K562 (cell line): ENCODE results near the gene MYL5. TPM values are rescaled to one million over a fixed set of nuclear protein-coding genes. Genes with fewer than 3 reads are reported as not detected.
"Not testable (repeated sequence)": the region's sequence is repeated elsewhere in the genome, so short reads cannot be mapped to it uniquely, and the experiment has no call there.

Experiments
- ATAC-seq: fragments of 200-7000 bp; cut with Tn5 transposase; 3 replicates; pipeline ENCODE4 v1.9.1; 2020; ENCODE audit warnings: moderate library complexity
- BruUV-seq: library from RNA; stranded (reverse); fragments of 400-500 nt; replicated peaks from 2 replicates; lab custom pipeline; 2021; lab: Mats Ljungman, UMichigan
- CTCF ChIA-PET: fragments of 300-600 bp; formaldehyde crosslinking; extraction: SDS; loops from one replicate; lab custom pipeline; 2021; ENCODE audit warnings: low intra/inter-chr PET ratio; lab: Yijun Ruan, JAX
- POLR2A ChIA-PET: fragments of 300-600, 350-650 bp; sonication (Branson Sonifier 250); formaldehyde crosslinking; extraction: SDS; loops from one replicate; lab custom pipeline; 2021; ENCODE audit warnings: antibody characterized with exemption, inconsistent platforms; lab: Yijun Ruan, JAX
- DNase-seq, 4 experiments: peaks; one replicate each; pipeline versions ENCODE4 v3.0.0 to v3.0.0-alpha.2; 2011 to 2018; ENCODE audit warnings: low spot score in 3 of 4, mixed read lengths in 3 of 4; ENCODE audit errors: extremely low read depth in 1 of 4
- FAIRE-seq: peaks from 2 replicates; lab custom pipeline; 2011; peaks lifted over from hg19 to GRCh38; lab: Jason Lieb, UNC
- H2AFZ ChIP-seq: 2 replicates; pipeline ENCODE4 v1.6.0; 2011; ENCODE audit warnings: low read depth, low read length, control low read depth, inconsistent platforms
- H3K27ac ChIP-seq: fragments of 200-600 bp; 3 replicates; pipeline ENCODE4 v1.8.0; 2011; ENCODE audit warnings: low read depth, mild to moderate bottlenecking, control low read depth, inconsistent platforms, low read length, moderate library complexity, mixed read lengths; ENCODE audit errors: extremely low read depth
- H3K27me3 ChIP-seq, 2 experiments: fragments of 300-600 bp in 1 of 2; 2 replicates in 1 of 2; 3 replicates in 1 of 2; pipeline versions ENCODE4 v1.6.0 to v1.8.0; 2011; ENCODE audit warnings: inconsistent platforms in 2 of 2, low read length in 2 of 2, mild to moderate bottlenecking in 1 of 2, mixed read lengths in 1 of 2, moderate library complexity in 1 of 2; ENCODE audit not compliant: control insufficient read depth in 2 of 2, insufficient read depth in 2 of 2
- H3K36me3 ChIP-seq: fragments of 300-600 bp; 3 replicates; pipeline ENCODE4 v1.8.0; 2011; ENCODE audit warnings: mild to moderate bottlenecking, low read length, inconsistent platforms; ENCODE audit not compliant: control insufficient read depth, insufficient read depth
- H3K4me1 ChIP-seq, 2 experiments: fragments of 200-600 bp in 1 of 2; replicated peaks in 1 of 2; 2 replicates in 1 of 2; 3 replicates in 1 of 2; pipeline versions ENCODE4 v1.5.1 to v1.8.0; 2011; ENCODE audit warnings: inconsistent platforms in 2 of 2, low read length in 2 of 2, mild to moderate bottlenecking in 1 of 2, mixed read lengths in 1 of 2, moderate library complexity in 1 of 2; ENCODE audit not compliant: control insufficient read depth in 2 of 2, insufficient read depth in 2 of 2
- H3K4me2 ChIP-seq: 2 replicates; pipeline ENCODE4 v1.6.1; 2011; ENCODE audit warnings: low read length, control low read depth, inconsistent platforms, mixed read lengths; ENCODE audit not compliant: insufficient read depth
- H3K4me3 ChIP-seq: fragments of 200-600 bp; sonication (generic), shearing (Covaris generic); 2 replicates; pipeline ENCODE4 v1.5.1; 2016; ENCODE audit warnings: control low read depth, inconsistent platforms
- H3K79me2 ChIP-seq: fragments of 200-600 bp; 3 replicates; pipeline ENCODE4 v1.8.0; 2011; ENCODE audit warnings: low read length, inconsistent platforms; ENCODE audit not compliant: control insufficient read depth, insufficient read depth
- H3K9ac ChIP-seq, 2 experiments: 2 replicates each; pipeline versions ENCODE4 v1.6.0 to v1.6.1; 2011; ENCODE audit warnings: low read depth in 2 of 2, low read length in 2 of 2, control low read depth in 1 of 2, inconsistent platforms in 1 of 2, mild to moderate bottlenecking in 1 of 2, mixed read lengths in 1 of 2; ENCODE audit not compliant: insufficient read depth in 1 of 2
- H3K9me1 ChIP-seq: one replicate; pipeline ENCODE4 v1.6.0; 2011; ENCODE audit warnings: inconsistent platforms, mild to moderate bottlenecking, low read length, moderate library complexity; ENCODE audit not compliant: control insufficient read depth, insufficient read depth
- H3K9me3 ChIP-seq: replicated peaks from 2 replicates; pipeline ENCODE4 v1.5.1; 2011; ENCODE audit warnings: low read depth, low read length, inconsistent platforms; ENCODE audit not compliant: control insufficient read depth, insufficient read depth
- H4K20me1 ChIP-seq: replicated peaks from 2 replicates; pipeline ENCODE4 v1.6.1; 2011; ENCODE audit warnings: low read length, inconsistent platforms, mixed read lengths; ENCODE audit not compliant: control insufficient read depth, insufficient read depth
- CXXC5 ChIP-seq: fragments of 250-450 bp; sonication (Bioruptor Pico); IDR thresholded peaks from 2 replicates; pipeline ENCODE4 v1.8.0; 2022; ENCODE audit warnings: inconsistent platforms, mild to moderate bottlenecking, moderate library complexity
- FIP1L1 ChIP-seq: fragments of 200-400 bp; formaldehyde crosslinking; IDR thresholded peaks from 2 replicates; pipeline ENCODE4 v1.6.1; 2018; ENCODE audit warnings: mild to moderate bottlenecking, low read depth, low read length; ENCODE audit not compliant: poor library complexity, severe bottlenecking
- POLR2G ChIP-seq: fragments of 200-400 bp; formaldehyde crosslinking; IDR thresholded peaks from 2 replicates; pipeline ENCODE4 v1.6.1; 2017; ENCODE audit warnings: low read depth, mild to moderate bottlenecking, antibody characterized with exemption, low read length, moderate library complexity
- SAFB ChIP-seq: fragments of 200-400 bp; formaldehyde crosslinking; IDR thresholded peaks from 2 replicates; pipeline ENCODE4 v1.6.1; 2017; ENCODE audit warnings: low read depth, low read length, borderline replicate concordance
- VEZF1 ChIP-seq: fragments of 200-800 bp; sonication (Bioruptor generic); IDR thresholded peaks from 2 replicates; pipeline ENCODE4 v1.6.1; 2017; ENCODE audit warnings: missing genetic modification characterization, missing compliant biosample characterization
- ZBTB33 ChIP-seq: sonication (generic); formaldehyde crosslinking; IDR thresholded peaks from 2 replicates; pipeline ENCODE4 v1.8.1; 2023; ENCODE audit warnings: mild to moderate bottlenecking, missing genetic modification reagents
- WGBS: fragments of 100-300 bp; shearing (Covaris generic); methylation state at CpG from one replicate; pipeline ENCODE4 v1.1.6; 2016; ENCODE audit warnings: low coverage, mixed read lengths; ENCODE audit not compliant: insufficient coverage; ENCODE audit errors: missing lambda C conversion rate; 5-methylcytosine and 5-hydroxymethylcytosine counted together
- in situ Hi-C: fragments of 300-500 bp; cut with MboI; formaldehyde crosslinking; loops from 4 replicates; pipeline ENCODE4 v1.15.0; 2018; ENCODE audit warnings: inconsistent platforms, mixed read lengths
- intact Hi-C: fragments of 100-400 bp; cut with micrococcal nuclease; formaldehyde crosslinking; loops from 2 replicates; pipeline ENCODE4 v1.14.2; 2022
- polyA plus RNA-seq, 8 experiments: library from polyadenylated mRNA; depleted of rRNA in 4 of 8; stranded (reverse) in 5 of 8; unstranded in 3 of 8; fragments of >200 nt; fragmentation: Nextera tagmentation in 2 of 8; fragmentation: Illumina TruSeq in 1 of 8; extraction: Ambion mirVana in 2 of 8; extraction: Trizol in 1 of 8; gene quantifications; 2 replicates each; pipeline versions ENCODE4 v1.2.1 to v1.2.3, GENCODE V29; 2011 to 2014; ENCODE audit warnings: inconsistent platforms in 1 of 8, missing spikeins in 1 of 8
- total RNA-seq, 7 experiments: library from RNA; depleted of rRNA in 6 of 7; stranded (reverse); fragments of >200 nt in 6 of 7; fragmentation: Illumina TruSeq in 2 of 7; extraction: Trizol in 2 of 7; gene quantifications; 2 replicates each; pipeline versions ENCODE4 v1.2.1 to v1.2.3, GENCODE V29; 2011 to 2021; ENCODE audit warnings: low replicate concordance in 1 of 7

Gene MYL5
- total and polyA plus RNA-seq, 9 of the 15 experiments (the other 6 are each of a cell fraction or from before 2014, with no cell fraction given) = 1.4 to 10.0 (median 4.1) TPM

DNA sequence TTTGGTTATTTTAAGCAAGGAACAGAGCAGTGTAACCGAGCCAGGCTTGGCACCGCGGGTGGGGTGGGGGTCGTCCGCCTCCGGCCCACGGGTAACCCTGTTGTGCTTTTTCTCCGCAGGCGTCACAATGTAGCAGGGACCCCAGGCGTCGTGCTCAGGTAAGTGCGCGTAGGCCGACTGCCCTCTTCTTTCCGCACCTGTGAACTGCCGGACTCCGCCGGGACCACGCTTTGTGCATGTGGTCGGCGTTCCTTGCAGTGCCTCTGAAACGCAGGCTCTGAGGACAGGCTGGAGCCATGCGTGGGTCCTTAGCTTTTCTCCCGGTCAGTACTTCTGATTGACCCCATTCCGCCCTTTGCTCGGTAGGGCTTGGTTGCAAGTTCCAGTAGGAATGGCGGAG is 56.2 kb downstream of the MYL5 start:
- H4K20me1 ChIP-seq = no peaks in the 10 kb centered on the region
- in situ Hi-C loops (no loop called here), intact Hi-C loops (loop anchor here (10.0 kb wide), 1 partner anchor 46 kb away; the partner anchor contains the start of gene SLC49A3)
- ChIA-PET CTCF (no interaction called here), POLR2A (no interaction called here)
- peaks cover 44% of the 10 kb centered on the region; the same call in 2 of the 3 replicates for H3K36me3 ChIP-seq
- peaks cover 20 to 55% of the 10 kb centered on the region in 2 experiments for H3K4me1 ChIP-seq
- H2AFZ ChIP-seq = no peak overlapping the region
- H3K4me2 ChIP-seq = no peak overlapping the region
- H3K9me1 ChIP-seq = no peaks in the 10 kb centered on the region
- H3K79me2 ChIP-seq = peaks cover 35% of the 10 kb centered on the region
- DNase-seq (no peak), ATAC-seq (no peak), FAIRE-seq (no peak)
- no peak overlapping the region for H3K4me3 ChIP-seq
- H3K27me3 ChIP-seq = no peaks in the 10 kb centered on the region
- 95% methylated on average over 18 of the region's 27 CpGs for WGBS
- peaks cover 4% of the 10 kb centered on the region for H3K9me3 ChIP-seq
- no peak overlapping the region for H3K27ac ChIP-seq
- no peak overlapping the region for H3K9ac ChIP-seq
- TF ChIP-seq POLR2G (0 out of 2 replicates have a peak, but pooled peaks have one; percentile 13), CXXC5 (CRISPR knock-in tag) (no peak)
- TF ChIP-seq, all 486 proteins: peak for 1
- no TSS peak for BruUV-seq

DNA sequence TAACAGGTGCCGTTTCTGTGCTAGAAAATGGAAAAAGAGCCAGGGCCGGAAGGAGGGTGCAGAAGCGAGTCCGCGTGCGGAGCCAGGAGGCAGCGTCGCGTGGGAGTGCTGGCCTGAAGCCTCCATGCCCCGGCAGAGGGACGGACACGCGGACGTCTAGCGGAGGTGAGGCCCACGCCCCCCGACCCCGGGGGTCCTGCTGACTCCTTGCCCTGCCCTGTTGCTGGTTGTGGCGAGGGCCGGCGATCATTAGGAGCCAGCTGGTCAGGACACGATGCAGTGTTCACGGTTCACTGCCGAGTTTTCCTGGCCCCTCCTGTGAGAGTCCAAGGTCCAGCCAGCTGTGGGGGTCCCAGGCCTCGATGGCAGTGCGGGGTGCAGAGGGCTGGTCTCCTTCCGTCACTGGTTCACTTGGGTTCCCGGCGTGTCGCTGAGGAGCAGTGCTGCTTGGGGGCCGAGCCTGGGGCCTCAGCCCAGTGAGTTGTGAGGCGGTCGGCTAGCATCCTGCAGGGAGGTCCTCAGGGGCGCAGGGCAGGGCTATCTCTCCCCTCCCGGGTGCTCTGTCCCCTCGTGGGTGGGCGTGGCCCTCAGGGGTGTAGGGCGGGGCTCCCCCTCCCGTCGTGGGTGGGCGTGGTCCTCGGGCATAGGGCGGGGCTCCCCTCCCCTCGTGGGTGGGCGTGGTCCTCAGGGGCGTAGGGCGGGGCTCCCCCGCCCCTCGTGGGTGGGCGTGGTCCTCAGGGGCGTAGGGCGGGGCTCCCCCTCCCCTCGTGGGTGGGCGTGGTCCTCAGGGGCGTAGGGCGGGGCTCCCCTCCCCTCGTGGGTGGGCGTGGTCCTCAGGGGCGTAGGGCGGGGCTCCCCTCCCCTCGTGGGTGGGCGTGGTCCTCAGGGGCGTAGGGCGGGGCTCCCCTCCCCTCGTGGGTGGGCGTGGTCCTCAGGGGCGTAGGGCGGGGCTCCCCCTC is 56.9 kb downstream of the MYL5 start:
- H3K4me3 ChIP-seq, FAIRE-seq, H3K9me1 ChIP-seq, H4K20me1 ChIP-seq, H2AFZ ChIP-seq, BruUV-seq, H3K9ac ChIP-seq, H3K9me3 ChIP-seq, in situ Hi-C loops, H3K27me3 ChIP-seq, H3K27ac ChIP-seq, H3K4me2 ChIP-seq, POLR2A ChIA-PET, CTCF ChIA-PET: not testable (repeated sequence)
- H3K79me2 ChIP-seq = peaks cover 28% of the 10 kb centered on the region
- WGBS = 94% methylated on average over 23 of the region's 68 CpGs
- intact Hi-C loops = loop anchor here (10.0 kb wide), 1 partner anchor 46 kb away; the partner anchor contains the start of gene SLC49A3
- DNase-seq (peak; percentile 46 to 88 (median 81)), ATAC-seq (peak; percentile 77)
- H3K36me3 ChIP-seq = peaks cover 48% of the 10 kb centered on the region; the same call in 2 of the 3 replicates
- TF ChIP-seq POLR2G = peak; percentile 48; the same call in 1 of the 2 replicates
- peak; percentile 82; the same call in 1 of the 2 replicates for TF ChIP-seq VEZF1
- peak; percentile 73 for TF ChIP-seq SAFB
- peak; percentile 32 for TF ChIP-seq FIP1L1
- TF ChIP-seq ZBTB33 (CRISPR knock-in tag) = peak; percentile 78
- H3K4me1 ChIP-seq = peaks cover 16 to 48% of the 10 kb centered on the region in 2 experiments
